PC-9 (cell line): ENCODE measurements around the gene POGLUT3. TPM values are rescaled to one million over a fixed set of nuclear protein-coding genes. Genes with fewer than 3 reads are reported as not detected.

ENCODE experiments used
- BruUV-seq: library from RNA; stranded (reverse); fragments of 400-500 nt; replicated peaks from 2 replicates; lab custom pipeline; 2021; lab: Mats Ljungman, UMichigan
- CTCF ChIA-PET: fragments of 300-600 bp; sonication (Branson Sonifier 250); formaldehyde crosslinking; loops from one replicate; lab custom pipeline; 2022; ENCODE audit warnings: antibody characterized with exemption; lab: Charles Lee
- POLR2A ChIA-PET: fragments of 300-600 bp; sonication (Branson Sonifier 250); formaldehyde crosslinking; loops from one replicate; lab custom pipeline; 2022; ENCODE audit warnings: antibody characterized with exemption; ENCODE audit not compliant: unreplicated experiment; lab: Charles Lee
- DNase-seq, 2 experiments: peaks; one replicate each; pipeline versions ENCODE4 v3.0.0 to v3.0.0-alpha.2; 2015 to 2022; ENCODE audit warnings: mixed read lengths in 1 of 2
- H2AFZ ChIP-seq: fragments of 200-600 bp; sonication (generic); 2 replicates; pipeline ENCODE4 v1.8.1; 2017; ENCODE audit warnings: antibody characterized with exemption
- H3F3A ChIP-seq: fragments of 200-600 bp; sonication (generic); 2 replicates; pipeline ENCODE4 v1.8.1; 2017; ENCODE audit warnings: antibody characterized with exemption, mild to moderate bottlenecking, low read depth; ENCODE audit not compliant: insufficient read depth
- H3K27ac ChIP-seq: fragments of 200-600 bp; sonication (generic); 2 replicates; pipeline ENCODE4 v1.6.1; 2016; ENCODE audit warnings: mixed run types
- H3K27me3 ChIP-seq: fragments of 200-600 bp; sonication (generic); 2 replicates; pipeline ENCODE4 v1.6.1; 2016; ENCODE audit warnings: low read depth, mixed run types; ENCODE audit not compliant: insufficient read depth
- H3K36me3 ChIP-seq: fragments of 200-600 bp; sonication (generic); 2 replicates; pipeline ENCODE4 v1.6.1; 2016; ENCODE audit warnings: low read depth, mixed run types
- H3K4me1 ChIP-seq: fragments of 200-600 bp; sonication (generic); replicated peaks from 2 replicates; pipeline ENCODE4 v1.6.1; 2016; ENCODE audit warnings: mixed run types; ENCODE audit not compliant: insufficient read depth
- H3K4me2 ChIP-seq: fragments of 200-600 bp; sonication (generic); 2 replicates; pipeline ENCODE4 v1.6.1; 2017; ENCODE audit warnings: mixed run types
- H3K4me3 ChIP-seq: fragments of 200-600 bp; sonication (generic); 2 replicates; pipeline ENCODE4 v1.6.1; 2016; ENCODE audit warnings: mixed run types
- H3K79me2 ChIP-seq: fragments of 200-600 bp; sonication (generic); 2 replicates; pipeline ENCODE4 v1.6.1; 2017; ENCODE audit warnings: low read depth, mixed run types
- H3K9me2 ChIP-seq: fragments of 200-600 bp; sonication (generic); 2 replicates; pipeline ENCODE4 v1.8.1; 2017; ENCODE audit warnings: mild to moderate bottlenecking; ENCODE audit not compliant: insufficient read depth
- H3K9me3 ChIP-seq: fragments of 200-600 bp; sonication (generic); 2 replicates; pipeline ENCODE4 v1.8.1; 2016; ENCODE audit warnings: low read depth; ENCODE audit not compliant: insufficient read depth
- H4K20me1 ChIP-seq: fragments of 200-600 bp; sonication (generic); 2 replicates; pipeline ENCODE4 v1.8.1; 2017; ENCODE audit not compliant: insufficient read depth
- EZH2 ChIP-seq: fragments of 200-600 bp; sonication (generic); IDR thresholded peaks from 2 replicates; pipeline ENCODE4 v1.8.0; 2017; ENCODE audit warnings: antibody characterized with exemption, low read depth
- intact Hi-C: fragments of 100-400 bp; cut with micrococcal nuclease; formaldehyde crosslinking; loops from one replicate; pipeline ENCODE4 v1.10.0; 2022; ENCODE audit not compliant: unreplicated experiment
- total RNA-seq: library from RNA; stranded (reverse); gene quantifications from 2 replicates; pipeline ENCODE4 v1.2.3, GENCODE V29; 2021
- TF ChIP-seq, protein P1 (sequence below): fragments of 200-600 bp; sonication (generic); conservative IDR thresholded peaks from 2 replicates; pipeline ENCODE4 v1.6.1; 2017; ENCODE audit warnings: mixed run types, antibody characterized with exemption, mild to moderate bottlenecking, moderate library complexity

Gene POGLUT3
- total RNA-seq, 1 experiment from 2014 or later, result 31.7 TPM

DNA sequence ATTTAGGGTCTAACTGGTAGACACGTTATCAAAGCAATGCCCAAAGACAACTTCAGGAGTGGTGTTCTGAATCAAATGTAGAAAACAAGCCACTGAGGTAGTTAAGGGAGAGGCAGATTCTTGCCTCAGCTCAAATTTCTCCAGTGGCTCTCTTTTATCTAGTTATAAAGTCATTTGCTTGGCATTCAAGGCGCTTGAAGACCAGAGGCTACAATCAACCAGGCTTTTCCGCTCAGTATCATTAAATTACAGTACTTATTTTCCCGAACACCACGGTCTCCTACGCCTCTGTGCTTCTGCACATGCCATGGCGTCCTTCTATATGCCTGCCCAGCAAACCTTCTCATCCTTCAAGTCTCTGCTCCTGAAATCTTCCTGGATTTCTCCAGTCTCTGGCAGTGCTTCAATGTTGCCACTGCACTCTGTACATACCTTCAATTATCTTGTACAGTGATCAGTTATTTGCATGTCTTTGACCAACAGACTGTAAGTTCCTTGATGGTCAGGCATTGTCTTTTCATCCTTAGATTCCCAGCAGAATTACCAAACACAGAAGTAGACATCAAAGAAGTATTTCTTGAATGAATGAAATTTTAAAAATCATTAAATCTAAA, 1.4 kb downstream of the POGLUT3 start:
- peak; percentile 2 to 54 for DNase-seq
- H3K79me2 ChIP-seq, result peaks cover 29% of the 10 kb centered on the region
- no peaks in the 10 kb centered on the region for H4K20me1 ChIP-seq
- H2AFZ ChIP-seq, result peak overlapping the region; percentile 93
- H3K4me2 ChIP-seq, result peak overlapping the region; percentile 81
- no peaks in the 10 kb centered on the region for H3K9me3 ChIP-seq
- H3K27ac ChIP-seq, result peak overlapping the region; percentile 87
- POLR2A ChIA-PET, result no interaction called here
- H3F3A ChIP-seq, result peaks cover 21% of the 10 kb centered on the region
- H3K4me1 ChIP-seq, result peaks cover 24% of the 10 kb centered on the region
- no TSS peak for BruUV-seq
- H3K4me3 ChIP-seq, result peak overlapping the region; percentile 78; the same call in 1 of the 2 replicates
- no peak for TF ChIP-seq EZH2
- TF ChIP-seq, protein P1, sequence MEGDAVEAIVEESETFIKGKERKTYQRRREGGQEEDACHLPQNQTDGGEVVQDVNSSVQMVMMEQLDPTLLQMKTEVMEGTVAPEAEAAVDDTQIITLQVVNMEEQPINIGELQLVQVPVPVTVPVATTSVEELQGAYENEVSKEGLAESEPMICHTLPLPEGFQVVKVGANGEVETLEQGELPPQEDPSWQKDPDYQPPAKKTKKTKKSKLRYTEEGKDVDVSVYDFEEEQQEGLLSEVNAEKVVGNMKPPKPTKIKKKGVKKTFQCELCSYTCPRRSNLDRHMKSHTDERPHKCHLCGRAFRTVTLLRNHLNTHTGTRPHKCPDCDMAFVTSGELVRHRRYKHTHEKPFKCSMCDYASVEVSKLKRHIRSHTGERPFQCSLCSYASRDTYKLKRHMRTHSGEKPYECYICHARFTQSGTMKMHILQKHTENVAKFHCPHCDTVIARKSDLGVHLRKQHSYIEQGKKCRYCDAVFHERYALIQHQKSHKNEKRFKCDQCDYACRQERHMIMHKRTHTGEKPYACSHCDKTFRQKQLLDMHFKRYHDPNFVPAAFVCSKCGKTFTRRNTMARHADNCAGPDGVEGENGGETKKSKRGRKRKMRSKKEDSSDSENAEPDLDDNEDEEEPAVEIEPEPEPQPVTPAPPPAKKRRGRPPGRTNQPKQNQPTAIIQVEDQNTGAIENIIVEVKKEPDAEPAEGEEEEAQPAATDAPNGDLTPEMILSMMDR, result no peak
- no peaks in the 10 kb centered on the region for H3K9me2 ChIP-seq
- no peaks in the 10 kb centered on the region for H3K27me3 ChIP-seq
- H3K36me3 ChIP-seq, result 0 out of 2 replicates have a peak, but pooled peaks cover 4% of the 10 kb centered on the region
- CTCF ChIA-PET, result no interaction called here
- intact Hi-C loops, result loop anchor here (1.0 to 2.0 kb wide), 4 partner anchors 29 to 274 kb away; partner anchors contain the start of genes C11orf65, EXPH5 and NPAT

DNA sequence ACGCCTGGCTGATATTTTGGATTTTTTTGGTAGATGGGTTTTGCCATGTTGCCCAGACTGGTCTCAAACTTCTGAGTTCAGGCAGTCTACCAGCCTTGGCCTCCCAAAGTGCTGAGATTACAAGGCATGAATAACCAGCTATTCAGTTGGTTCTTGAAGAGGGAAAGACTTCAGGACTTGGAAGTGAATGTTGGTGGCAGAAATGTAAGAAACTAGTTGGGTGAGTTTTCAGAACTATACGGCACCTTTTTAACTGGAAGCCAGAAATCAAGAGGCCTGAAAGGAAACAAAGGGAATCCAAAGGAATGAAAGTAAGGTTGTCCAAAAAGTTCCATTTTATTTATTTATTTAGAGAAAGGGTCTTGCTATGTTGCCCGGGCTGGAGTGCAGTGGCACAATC, 2.9 kb downstream of the POGLUT3 start:
- no peaks in the 10 kb centered on the region for H3K9me2 ChIP-seq
- no peak for DNase-seq
- H3K79me2 ChIP-seq, result peaks cover 29% of the 10 kb centered on the region
- no peak overlapping the region for H2AFZ ChIP-seq
- POLR2A ChIA-PET, result interaction anchor here (0.7 to 0.8 kb wide), 2 partner anchors 378 to 1778 kb away, joined by 3 to 6 read pairs; no protein-coding TSS in a partner anchor
- peaks cover 21% of the 10 kb centered on the region for H3F3A ChIP-seq
- 0 out of 2 replicates have a peak, but pooled peaks cover 7% of the 10 kb centered on the region for H3K36me3 ChIP-seq
- no peaks in the 10 kb centered on the region for H3K27me3 ChIP-seq
- no peaks in the 10 kb centered on the region for H3K9me3 ChIP-seq
- no TSS peak for BruUV-seq
- CTCF ChIA-PET, result interaction anchor here (0.6 kb wide), 1 partner anchor 50 kb away, joined by 3 read pairs; no protein-coding TSS in a partner anchor
- intact Hi-C loops, result no loop called here
- H3K27ac ChIP-seq, result no peak overlapping the region
- no peak overlapping the region for H3K4me2 ChIP-seq
- no peak overlapping the region for H3K4me3 ChIP-seq
- no peak for TF ChIP-seq EZH2
- TF ChIP-seq, protein P1, result no peak
- no peaks in the 10 kb centered on the region for H4K20me1 ChIP-seq
- H3K4me1 ChIP-seq, result peaks cover 24% of the 10 kb centered on the region

DNA sequence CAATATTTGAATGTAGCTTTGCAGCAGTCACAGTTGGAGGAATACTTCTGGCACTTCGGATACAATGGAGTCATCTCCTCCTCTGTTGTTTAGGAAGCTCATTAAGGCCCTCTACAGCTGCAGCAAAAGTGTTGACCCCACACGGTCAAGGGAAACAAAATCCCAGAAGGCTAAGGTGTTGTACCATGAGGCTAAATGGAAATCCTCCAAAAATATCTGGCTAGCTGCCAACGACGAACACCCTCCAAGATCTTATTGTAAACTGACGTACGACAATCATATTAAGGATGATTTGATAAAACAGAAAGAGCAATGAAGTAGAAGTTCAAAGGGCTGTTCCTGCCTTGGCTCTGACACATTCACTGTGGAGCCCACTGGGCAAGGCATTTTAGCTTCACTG, 4.0 kb downstream of the POGLUT3 start:
- POLR2A ChIA-PET, result no interaction called here
- intact Hi-C loops, result no loop called here

More for the DNA sequence above, 4.0 kb downstream of the POGLUT3 start:
- H3K27me3 ChIP-seq, result no peaks in the 10 kb centered on the region
- no peak for DNase-seq
- peaks cover 21% of the 10 kb centered on the region for H3F3A ChIP-seq
- TF ChIP-seq, protein P1, result no peak
- TF ChIP-seq EZH2, result no peak
- H3K4me3 ChIP-seq, result no peak overlapping the region
- H3K36me3 ChIP-seq, result 0 out of 2 replicates have a peak, but pooled peaks cover 7% of the 10 kb centered on the region
- CTCF ChIA-PET, result no interaction called here
- H4K20me1 ChIP-seq, result no peaks in the 10 kb centered on the region
- no TSS peak for BruUV-seq
- no peak overlapping the region for H2AFZ ChIP-seq
- peaks cover 29% of the 10 kb centered on the region for H3K79me2 ChIP-seq
- H3K9me2 ChIP-seq, result no peaks in the 10 kb centered on the region
- H3K4me2 ChIP-seq, result no peak overlapping the region
- no peak overlapping the region for H3K27ac ChIP-seq
- H3K4me1 ChIP-seq, result peaks cover 24% of the 10 kb centered on the region
- H3K9me3 ChIP-seq, result no peaks in the 10 kb centered on the region
